Skeletal muscle satellite cell (primary cell): ENCODE data around the gene NR1H4.
"Not testable (repeated sequence)": the region's sequence is repeated elsewhere in the genome, so short reads cannot be mapped to it uniquely, and the experiment has no call there.

Experiments
- H3K27me3 ChIP-seq: 2 replicates; pipeline ENCODE4 v1.7.0; 2013; ENCODE audit warnings: low read length; ENCODE audit not compliant: control insufficient read depth, insufficient read depth
- H3K36me3 ChIP-seq: 2 replicates; pipeline ENCODE4 v1.7.0; 2013; ENCODE audit warnings: mild to moderate bottlenecking, control low read depth, low read length; ENCODE audit not compliant: insufficient read depth
- H3K4me1 ChIP-seq: 2 replicates; pipeline ENCODE4 v1.7.0; 2013; ENCODE audit warnings: low read length; ENCODE audit not compliant: control insufficient read depth, insufficient read depth
- H3K4me2 ChIP-seq: 2 replicates; pipeline ENCODE4 v1.7.0; 2013; ENCODE audit warnings: mild to moderate bottlenecking, low read length
- H3K4me3 ChIP-seq: 2 replicates; pipeline ENCODE4 v1.7.0; 2013; ENCODE audit warnings: low read length
- H3K9ac ChIP-seq: 2 replicates; pipeline ENCODE4 v1.7.0; 2013; ENCODE audit warnings: mild to moderate bottlenecking, low read depth, low read length, moderate library complexity
- H3K9me3 ChIP-seq: replicated peaks from 2 replicates; pipeline ENCODE4 v1.7.0; 2013; ENCODE audit warnings: mild to moderate bottlenecking, control low read depth, low read length

The NR1H4 gene

GRCh38 chr12:100494026-100494425 is 20.4 kb downstream of the NR1H4 start:
- no peak overlapping the region for H3K9ac ChIP-seq
- H3K4me1 ChIP-seq, result peaks cover 6% of the 10 kb centered on the region
- H3K27me3 ChIP-seq, result no peaks in the 10 kb centered on the region
- no peaks in the 10 kb centered on the region for H3K9me3 ChIP-seq
- H3K4me2 ChIP-seq, result no peak overlapping the region
- H3K36me3 ChIP-seq, result no peaks in the 10 kb centered on the region
- no peak overlapping the region for H3K4me3 ChIP-seq

DNA sequence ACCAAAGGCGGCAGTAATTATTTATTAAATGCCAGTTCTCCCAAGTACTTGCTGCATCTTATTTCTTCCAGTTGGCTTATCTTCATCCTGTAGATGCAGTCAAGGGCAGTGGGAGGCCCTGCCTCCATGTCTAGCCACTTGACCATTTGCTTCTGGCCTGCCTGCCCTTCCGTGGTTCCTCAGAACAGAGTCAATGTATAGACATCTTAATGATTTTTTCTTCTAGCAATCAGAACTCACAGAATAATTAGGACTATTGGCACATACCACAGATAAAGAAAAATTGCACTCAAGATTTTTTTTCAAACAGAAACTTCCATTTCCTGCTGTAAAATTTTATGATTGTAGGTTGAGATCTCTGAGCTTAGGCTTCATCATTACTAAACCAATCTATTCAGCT is 20.9 kb downstream of the NR1H4 start:
- no peaks in the 10 kb centered on the region for H3K27me3 ChIP-seq
- no peak overlapping the region for H3K4me3 ChIP-seq
- H3K4me2 ChIP-seq, result no peak overlapping the region
- H3K9ac ChIP-seq, result no peak overlapping the region
- H3K4me1 ChIP-seq, result peaks cover 6% of the 10 kb centered on the region
- H3K9me3 ChIP-seq, result no peaks in the 10 kb centered on the region
- no peaks in the 10 kb centered on the region for H3K36me3 ChIP-seq

- Histone ChIP-seq H3K9ac (no peak overlapping the region), H3K36me3 (no peaks in the 10 kb centered on the region), H3K4me3 (no peak overlapping the region), H3K4me1 (peaks cover 6% of the 10 kb centered on the region), H3K4me2 (no peak overlapping the region), H3K27me3 (no peaks in the 10 kb centered on the region), H3K9me3 (no peaks in the 10 kb centered on the region)
These were observed 23.6 kb downstream of the NR1H4 start for GRCh38 chr12:100497105-100497795.

GRCh38 chr12:100498141-100498540 is 24.5 kb downstream of the NR1H4 start:
- Histone ChIP-seq H3K27me3 (no peaks in the 10 kb centered on the region), H3K4me1 (peaks cover 6% of the 10 kb centered on the region), H3K4me3 (no peak overlapping the region), H3K9ac (no peak overlapping the region), H3K36me3 (no peaks in the 10 kb centered on the region), H3K9me3 (no peaks in the 10 kb centered on the region), H3K4me2 (no peak overlapping the region)

GRCh38 chr12:100499416-100499815 is 25.8 kb downstream of the NR1H4 start:
- Histone ChIP-seq H3K9ac (no peak overlapping the region), H3K9me3 (no peaks in the 10 kb centered on the region), H3K4me1 (no peaks in the 10 kb centered on the region), H3K27me3 (no peaks in the 10 kb centered on the region), H3K4me2 (no peak overlapping the region), H3K4me3 (no peak overlapping the region), H3K36me3 (no peaks in the 10 kb centered on the region)

GRCh38 chr12:100502718-100503117 is 29.1 kb downstream of the NR1H4 start:
- not testable (repeated sequence) for H3K36me3 ChIP-seq, H3K9ac ChIP-seq, H3K4me3 ChIP-seq, H3K27me3 ChIP-seq, H3K4me1 ChIP-seq, H3K9me3 ChIP-seq, H3K4me2 ChIP-seq

GRCh38 chr12:100503228-100503628 is 29.6 kb downstream of the NR1H4 start:
- Histone ChIP-seq H3K27me3 (no peaks in the 10 kb centered on the region), H3K4me1 (no peaks in the 10 kb centered on the region), H3K4me3 (no peak overlapping the region), H3K4me2 (no peak overlapping the region), H3K9me3 (no peaks in the 10 kb centered on the region), H3K36me3 (no peaks in the 10 kb centered on the region), H3K9ac (no peak overlapping the region)

- no peak overlapping the region for H3K9ac ChIP-seq
- no peaks in the 10 kb centered on the region for H3K27me3 ChIP-seq
- H3K36me3 ChIP-seq, result no peaks in the 10 kb centered on the region
- H3K9me3 ChIP-seq, result no peaks in the 10 kb centered on the region
- no peaks in the 10 kb centered on the region for H3K4me1 ChIP-seq
- H3K4me2 ChIP-seq, result no peak overlapping the region
- no peak overlapping the region for H3K4me3 ChIP-seq
These were observed 31.1 kb downstream of the NR1H4 start for GRCh38 chr12:100504804-100505203.

DNA sequence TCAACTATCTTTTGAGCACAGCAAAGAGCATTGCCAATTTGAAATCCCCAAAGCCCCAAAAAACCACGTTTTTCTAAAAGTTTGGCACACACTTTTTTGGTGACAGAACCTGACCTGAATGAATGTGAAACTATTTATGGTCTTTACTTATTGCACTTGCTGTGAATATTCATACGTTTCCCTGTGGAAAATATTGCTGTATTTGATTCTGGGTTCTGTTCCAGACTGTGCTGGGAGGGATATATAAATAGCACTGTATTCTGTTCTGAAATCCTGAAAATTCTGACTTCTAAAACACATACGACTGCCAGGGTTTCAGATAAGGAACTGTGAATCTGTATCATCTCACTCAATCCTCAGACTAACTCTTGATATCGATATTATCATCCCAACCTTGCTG is 35.1 kb downstream of the NR1H4 start:
- Histone ChIP-seq H3K36me3 (no peaks in the 10 kb centered on the region), H3K9ac (no peak overlapping the region), H3K4me3 (no peak overlapping the region), H3K9me3 (no peaks in the 10 kb centered on the region), H3K4me2 (no peak overlapping the region), H3K27me3 (no peaks in the 10 kb centered on the region), H3K4me1 (no peaks in the 10 kb centered on the region)

DNA sequence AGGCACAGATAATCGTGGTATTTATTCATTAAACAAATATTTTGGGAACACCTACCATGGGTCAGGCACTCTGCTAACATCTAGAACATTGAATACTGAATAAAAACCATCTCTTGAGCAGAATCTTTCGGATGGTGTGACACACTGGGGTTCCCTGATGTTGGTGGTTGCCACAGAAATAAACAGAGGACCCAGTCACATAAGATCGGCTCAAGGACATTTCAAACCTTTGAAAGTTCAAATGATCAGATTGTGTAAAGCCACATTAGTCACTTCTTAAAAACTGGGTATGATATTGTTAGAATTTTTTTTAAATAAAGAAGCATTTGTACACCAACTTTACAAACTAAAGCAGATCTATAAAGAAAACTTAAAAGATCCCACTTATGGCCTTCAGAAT is 39.0 kb downstream of the NR1H4 start:
- Histone ChIP-seq H3K4me1 (no peaks in the 10 kb centered on the region), H3K36me3 (no peaks in the 10 kb centered on the region), H3K9me3 (no peaks in the 10 kb centered on the region), H3K27me3 (no peaks in the 10 kb centered on the region), H3K4me2 (no peak overlapping the region), H3K4me3 (no peak overlapping the region), H3K9ac (no peak overlapping the region)

DNA sequence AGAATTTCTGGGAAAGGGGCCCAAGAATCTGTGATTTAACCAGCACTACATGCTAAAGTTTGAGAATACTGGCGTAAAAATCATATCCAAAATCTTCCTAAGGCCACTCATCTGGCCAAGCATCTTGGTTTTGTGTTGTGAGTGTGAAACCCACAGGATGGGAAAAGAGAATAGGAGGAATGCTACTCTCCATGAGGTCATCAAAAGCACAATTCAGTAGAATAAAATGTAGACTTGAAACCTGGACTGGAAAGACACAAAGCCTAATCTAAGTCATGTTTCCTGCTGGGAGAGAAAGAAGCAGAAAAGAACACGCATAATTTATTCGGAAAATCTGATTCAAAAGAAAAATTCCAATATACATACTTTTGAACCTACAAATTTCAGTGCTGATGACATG is 42.3 kb downstream of the NR1H4 start:
- no peak overlapping the region for H3K9ac ChIP-seq
- H3K27me3 ChIP-seq, result peaks cover 7% of the 10 kb centered on the region
- no peak overlapping the region for H3K4me3 ChIP-seq
- H3K4me1 ChIP-seq, result no peaks in the 10 kb centered on the region
- no peak overlapping the region for H3K4me2 ChIP-seq
- no peaks in the 10 kb centered on the region for H3K9me3 ChIP-seq
- H3K36me3 ChIP-seq, result no peaks in the 10 kb centered on the region

DNA sequence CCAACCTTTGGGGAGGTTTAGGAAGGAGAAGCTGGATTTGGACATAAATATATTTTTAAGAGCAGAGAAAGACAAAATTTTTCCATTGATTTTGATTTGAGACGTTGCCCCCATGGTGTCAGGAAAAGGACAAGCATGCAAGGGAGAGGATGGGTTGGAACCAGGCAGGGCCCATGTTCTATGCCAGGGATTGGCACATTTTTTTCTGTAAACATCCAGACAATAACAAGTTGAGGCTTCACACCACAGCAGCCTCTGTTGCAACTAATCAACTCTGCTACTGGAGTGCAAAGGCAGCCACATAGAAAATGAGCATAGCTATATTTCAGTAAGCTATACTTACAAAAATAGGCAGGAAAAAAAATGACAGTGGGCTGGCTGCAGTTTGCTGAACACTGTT is 44.7 kb downstream of the NR1H4 start:
- Histone ChIP-seq H3K4me2 (no peak overlapping the region), H3K4me3 (no peak overlapping the region), H3K36me3 (no peaks in the 10 kb centered on the region), H3K9ac (no peak overlapping the region), H3K4me1 (no peaks in the 10 kb centered on the region), H3K27me3 (peaks cover 11% of the 10 kb centered on the region), H3K9me3 (no peaks in the 10 kb centered on the region)
